ENCODE results near the gene DOCK3. TPM values are rescaled to one million over a fixed set of nuclear protein-coding genes. Genes with fewer than 3 reads are reported as not detected.

The DOCK3 gene
- total and polyA plus RNA-seq, 4 donors = 0.01 to 0.08 (median 0.06) TPM; not detected in 1

GRCh38 chr3:51382947-51383578, 708.3 kb downstream of the DOCK3 start:
- no peak for DNase-seq (ENCODE audit: low spot score)
- Histone ChIP-seq H3K27me3 (ENCODE audit: control insufficient read depth in 4 of 4, insufficient read depth in 4 of 4, low read length in 3 of 4) (no peaks in the 10 kb centered on the region), H3K9ac (ENCODE audit: low read depth in 1 of 2, low read length in 2 of 2) (peak overlapping the region in 1 of 2 donors; percentile 6), H3K4me1 (ENCODE audit: control insufficient read depth in 4 of 4, insufficient read depth in 4 of 4, low read length in 3 of 4) (peaks cover 0 to 38% (median 27%) of the 10 kb centered on the region in 4 donors), H3K9me3 (ENCODE audit: control insufficient read depth in 4 of 4, low read length in 3 of 4) (no peaks in the 10 kb centered on the region), H3K4me3 (ENCODE audit: low read depth in 1 of 3, low read length in 3 of 3) (no peak overlapping the region), H3K36me3 (ENCODE audit: control insufficient read depth in 4 of 4, insufficient read depth in 3 of 4, low read depth in 1 of 4, low read length in 3 of 4) (peaks cover 0 to 7% (median 4%) of the 10 kb centered on the region in 4 donors), H3K27ac (ENCODE audit: low read depth in 1 of 2, low read length in 2 of 2) (no peak overlapping the region)
- no peak for TF ChIP-seq ZBTB33 (IDR thresholded peaks at IDR 0.05)
- no peak for TF ChIP-seq HNF4G (IDR thresholded peaks at IDR 0.05)
- no peak for TF ChIP-seq RXRA (IDR thresholded peaks at IDR 0.05)
- no peak for TF ChIP-seq ATF3 (IDR thresholded peaks at IDR 0.05)
- TF ChIP-seq EGR1 (IDR thresholded peaks at IDR 0.05; ENCODE audit: low read depth in 2 of 2) = no peak
- TF ChIP-seq CTCF (IDR thresholded peaks at IDR 0.05; ENCODE audit: low read depth, low read length, missing input control) = no peak
- TF ChIP-seq RAD21 (IDR thresholded peaks at IDR 0.05) = no peak
- TF ChIP-seq SP1 (IDR thresholded peaks at IDR 0.05) = no peak
- no peak for TF ChIP-seq NR2F2 (IDR thresholded peaks at IDR 0.05)
- no peak for TF ChIP-seq YY1 (IDR thresholded peaks at IDR 0.05)
- TF ChIP-seq GABPA (IDR thresholded peaks at IDR 0.05 in 1 of 2, conservative IDR thresholded peaks at IDR 0.05 in 1 of 2) = no peak
- no peak for TF ChIP-seq REST (IDR thresholded peaks at IDR 0.05)
- no peak for TF ChIP-seq TAF1 (conservative IDR thresholded peaks at IDR 0.05)
- TF ChIP-seq FOXA2 (IDR thresholded peaks at IDR 0.05) = no peak
- no peak for TF ChIP-seq FOXA1 (IDR thresholded peaks at IDR 0.05)
- 92% methylated on average over 3 of the region's 3 CpGs for WGBS

Measured in liver (tissue), 9 donors.